K562 (cell line): Measurements from ENCODE around the gene CFAP97D2. TPM values are rescaled to one million over a fixed set of nuclear protein-coding genes. Genes with fewer than 3 reads are reported as not detected.

Experiments
- ATAC-seq: fragments of 200-7000 bp; cut with Tn5 transposase; 3 replicates; pipeline ENCODE4 v1.9.1; 2020; ENCODE audit warnings: moderate library complexity
- BruUV-seq: library from RNA; stranded (reverse); fragments of 400-500 nt; replicated peaks from 2 replicates; lab custom pipeline; 2021; lab: Mats Ljungman, UMichigan
- CTCF ChIA-PET: fragments of 300-600 bp; formaldehyde crosslinking; extraction: SDS; loops from one replicate; lab custom pipeline; 2021; ENCODE audit warnings: low intra/inter-chr PET ratio; lab: Yijun Ruan, JAX
- POLR2A ChIA-PET: fragments of 300-600, 350-650 bp; sonication (Branson Sonifier 250); formaldehyde crosslinking; extraction: SDS; loops from one replicate; lab custom pipeline; 2021; ENCODE audit warnings: antibody characterized with exemption, inconsistent platforms; lab: Yijun Ruan, JAX
- DNase-seq, 4 experiments: peaks; one replicate each; pipeline versions ENCODE4 v3.0.0 to v3.0.0-alpha.2; 2011 to 2018; ENCODE audit warnings: low spot score in 3 of 4, mixed read lengths in 3 of 4; ENCODE audit errors: extremely low read depth in 1 of 4
- FAIRE-seq: peaks from 2 replicates; lab custom pipeline; 2011; peaks lifted over from hg19 to GRCh38; lab: Jason Lieb, UNC
- H2AFZ ChIP-seq: 2 replicates; pipeline ENCODE4 v1.6.0; 2011; ENCODE audit warnings: low read depth, low read length, control low read depth, inconsistent platforms
- H3K27ac ChIP-seq: fragments of 200-600 bp; 3 replicates; pipeline ENCODE4 v1.8.0; 2011; ENCODE audit warnings: low read depth, mild to moderate bottlenecking, control low read depth, inconsistent platforms, low read length, moderate library complexity, mixed read lengths; ENCODE audit errors: extremely low read depth
- H3K27me3 ChIP-seq, 2 experiments: fragments of 300-600 bp in 1 of 2; 2 replicates in 1 of 2; 3 replicates in 1 of 2; pipeline versions ENCODE4 v1.6.0 to v1.8.0; 2011; ENCODE audit warnings: inconsistent platforms in 2 of 2, low read length in 2 of 2, mild to moderate bottlenecking in 1 of 2, mixed read lengths in 1 of 2, moderate library complexity in 1 of 2; ENCODE audit not compliant: control insufficient read depth in 2 of 2, insufficient read depth in 2 of 2
- H3K36me3 ChIP-seq: fragments of 300-600 bp; 3 replicates; pipeline ENCODE4 v1.8.0; 2011; ENCODE audit warnings: mild to moderate bottlenecking, low read length, inconsistent platforms; ENCODE audit not compliant: control insufficient read depth, insufficient read depth
- H3K4me1 ChIP-seq, 2 experiments: fragments of 200-600 bp in 1 of 2; replicated peaks in 1 of 2; 2 replicates in 1 of 2; 3 replicates in 1 of 2; pipeline versions ENCODE4 v1.5.1 to v1.8.0; 2011; ENCODE audit warnings: inconsistent platforms in 2 of 2, low read length in 2 of 2, mild to moderate bottlenecking in 1 of 2, mixed read lengths in 1 of 2, moderate library complexity in 1 of 2; ENCODE audit not compliant: control insufficient read depth in 2 of 2, insufficient read depth in 2 of 2
- H3K4me2 ChIP-seq: 2 replicates; pipeline ENCODE4 v1.6.1; 2011; ENCODE audit warnings: low read length, control low read depth, inconsistent platforms, mixed read lengths; ENCODE audit not compliant: insufficient read depth
- H3K4me3 ChIP-seq: fragments of 200-600 bp; sonication (generic), shearing (Covaris generic); 2 replicates; pipeline ENCODE4 v1.5.1; 2016; ENCODE audit warnings: control low read depth, inconsistent platforms
- H3K79me2 ChIP-seq: fragments of 200-600 bp; 3 replicates; pipeline ENCODE4 v1.8.0; 2011; ENCODE audit warnings: low read length, inconsistent platforms; ENCODE audit not compliant: control insufficient read depth, insufficient read depth
- H3K9ac ChIP-seq, 2 experiments: 2 replicates each; pipeline versions ENCODE4 v1.6.0 to v1.6.1; 2011; ENCODE audit warnings: low read depth in 2 of 2, low read length in 2 of 2, control low read depth in 1 of 2, inconsistent platforms in 1 of 2, mild to moderate bottlenecking in 1 of 2, mixed read lengths in 1 of 2; ENCODE audit not compliant: insufficient read depth in 1 of 2
- H3K9me1 ChIP-seq: one replicate; pipeline ENCODE4 v1.6.0; 2011; ENCODE audit warnings: inconsistent platforms, mild to moderate bottlenecking, low read length, moderate library complexity; ENCODE audit not compliant: control insufficient read depth, insufficient read depth
- H3K9me3 ChIP-seq: replicated peaks from 2 replicates; pipeline ENCODE4 v1.5.1; 2011; ENCODE audit warnings: low read depth, low read length, inconsistent platforms; ENCODE audit not compliant: control insufficient read depth, insufficient read depth
- H4K20me1 ChIP-seq: replicated peaks from 2 replicates; pipeline ENCODE4 v1.6.1; 2011; ENCODE audit warnings: low read length, inconsistent platforms, mixed read lengths; ENCODE audit not compliant: control insufficient read depth, insufficient read depth
- AFF4 ChIP-seq: sonication (generic); formaldehyde crosslinking; IDR thresholded peaks from 2 replicates; pipeline ENCODE4 v1.8.0; 2023; ENCODE audit warnings: mild to moderate bottlenecking, missing genetic modification reagents
- CGGBP1 ChIP-seq: fragments of 250-450 bp; sonication (Bioruptor Pico); IDR thresholded peaks from 2 replicates; pipeline ENCODE4 v1.9.0; 2021; ENCODE audit warnings: mild to moderate bottlenecking
- CTCF ChIP-seq, 3 experiments: IDR thresholded peaks in 2 of 3; conservative IDR thresholded peaks in 1 of 3; 2 replicates each; pipeline ENCODE4 v1.5.1; 2011 to 2012; ENCODE audit warnings: low read length in 3 of 3, mild to moderate bottlenecking in 3 of 3, control low read depth in 2 of 3, improper control_type of control experiment in 1 of 3, inconsistent platforms in 1 of 3, low read depth in 1 of 3, mixed read lengths in 1 of 3, moderate library complexity in 1 of 3; ENCODE audit not compliant: insufficient read depth in 2 of 3
- ELF2 ChIP-seq: fragments of 250-450 bp; sonication (Bioruptor Pico); IDR thresholded peaks from 2 replicates; pipeline ENCODE4 v1.5.0; 2021; ENCODE audit warnings: mild to moderate bottlenecking
- ESRRB ChIP-seq: fragments of 250-450 bp; sonication (Bioruptor Pico); IDR thresholded peaks from 2 replicates; pipeline ENCODE4 v1.5.0; 2020; ENCODE audit warnings: mild to moderate bottlenecking, moderate library complexity, borderline replicate concordance
- HES1 ChIP-seq: fragments of 450-650 bp; IDR thresholded peaks from 2 replicates; pipeline ENCODE4 v1.6.1; 2016; ENCODE audit warnings: low read depth, mild to moderate bottlenecking, moderate library complexity
- HMG20B ChIP-seq: fragments of 250-450 bp; sonication (Bioruptor Pico); IDR thresholded peaks from 2 replicates; pipeline ENCODE4 v1.5.0; 2021; ENCODE audit warnings: mild to moderate bottlenecking
- ILK ChIP-seq: fragments of 450-650 bp; IDR thresholded peaks from 2 replicates; pipeline ENCODE4 v1.6.1; 2016; ENCODE audit warnings: missing genetic modification characterization, low read depth, mild to moderate bottlenecking, missing compliant biosample characterization, moderate library complexity, borderline replicate concordance
- KDM1A ChIP-seq, 2 experiments: fragments of 450-650 bp; IDR thresholded peaks; 2 replicates each; pipeline ENCODE4 v1.6.1; 2016; ENCODE audit warnings: mild to moderate bottlenecking in 2 of 2
- KLF10 ChIP-seq: fragments of 250-450 bp; sonication (Bioruptor Pico); IDR thresholded peaks from 2 replicates; pipeline ENCODE4 v1.6.1; 2021; ENCODE audit warnings: matching md5 sums
- LCOR ChIP-seq: sonication (generic); formaldehyde crosslinking; IDR thresholded peaks from 2 replicates; pipeline ENCODE4 v1.8.0; 2022; ENCODE audit warnings: mild to moderate bottlenecking, missing genetic modification reagents
- MAZ ChIP-seq, 2 experiments: fragments of 450-650 bp in 1 of 2; sonication (generic) in 1 of 2; formaldehyde crosslinking; IDR thresholded peaks in 1 of 2; conservative IDR thresholded peaks in 1 of 2; 2 replicates each; pipeline versions ENCODE4 v1.4.0 to v1.5.0; 2020; ENCODE audit warnings: mild to moderate bottlenecking in 1 of 2, missing genetic modification reagents in 1 of 2
- NCOA4 ChIP-seq: fragments of 450-650 bp; IDR thresholded peaks from 2 replicates; pipeline ENCODE4 v1.6.1; 2018; ENCODE audit warnings: mild to moderate bottlenecking; ENCODE audit not compliant: partially characterized antibody
- SP2 ChIP-seq: IDR thresholded peaks from 2 replicates; pipeline ENCODE4 v1.6.1; 2011; ENCODE audit warnings: mild to moderate bottlenecking, low read depth, low read length, moderate library complexity; ENCODE audit not compliant: poor library complexity, severe bottlenecking; ENCODE audit errors: extremely low read depth
- TGIF2 ChIP-seq: sonication (generic); formaldehyde crosslinking; IDR thresholded peaks from 2 replicates; pipeline ENCODE4 v1.8.1; 2022; ENCODE audit warnings: mild to moderate bottlenecking, missing genetic modification reagents, moderate library complexity
- ZNF174 ChIP-seq: fragments of 250-450 bp; sonication (Bioruptor Pico); IDR thresholded peaks from 2 replicates; pipeline ENCODE4 v1.4.0; 2020; ENCODE audit warnings: mild to moderate bottlenecking
- WGBS: fragments of 100-300 bp; shearing (Covaris generic); methylation state at CpG from one replicate; pipeline ENCODE4 v1.1.6; 2016; ENCODE audit warnings: low coverage, mixed read lengths; ENCODE audit not compliant: insufficient coverage; ENCODE audit errors: missing lambda C conversion rate; 5-methylcytosine and 5-hydroxymethylcytosine counted together
- in situ Hi-C: fragments of 300-500 bp; cut with MboI; formaldehyde crosslinking; loops from 4 replicates; pipeline ENCODE4 v1.15.0; 2018; ENCODE audit warnings: inconsistent platforms, mixed read lengths
- intact Hi-C: fragments of 100-400 bp; cut with micrococcal nuclease; formaldehyde crosslinking; loops from 2 replicates; pipeline ENCODE4 v1.14.2; 2022
- polyA plus RNA-seq, 8 experiments: library from polyadenylated mRNA; depleted of rRNA in 4 of 8; stranded (reverse) in 5 of 8; unstranded in 3 of 8; fragments of >200 nt; fragmentation: Nextera tagmentation in 2 of 8; fragmentation: Illumina TruSeq in 1 of 8; extraction: Ambion mirVana in 2 of 8; extraction: Trizol in 1 of 8; gene quantifications; 2 replicates each; pipeline versions ENCODE4 v1.2.1 to v1.2.3, GENCODE V29; 2011 to 2014; ENCODE audit warnings: inconsistent platforms in 1 of 8, missing spikeins in 1 of 8
- total RNA-seq, 7 experiments: library from RNA; depleted of rRNA in 6 of 7; stranded (reverse); fragments of >200 nt in 6 of 7; fragmentation: Illumina TruSeq in 2 of 7; extraction: Trizol in 2 of 7; gene quantifications; 2 replicates each; pipeline versions ENCODE4 v1.2.1 to v1.2.3, GENCODE V29; 2011 to 2021; ENCODE audit warnings: low replicate concordance in 1 of 7

Gene CFAP97D2
- total and polyA plus RNA-seq, 9 of the 15 experiments (the other 6 are each of a cell fraction or from before 2014, with no cell fraction given), result not detected

GRCh38 chr13:114146629-114147028 lies 32.4 kb upstream of the CFAP97D2 start:
- H3K4me2 ChIP-seq, result no peak overlapping the region
- 7% methylated on average over 9 of the region's 10 CpGs for WGBS
- FAIRE-seq (no peak), ATAC-seq (peak; percentile 80), DNase-seq (peak in 2 of 4 experiments; percentile 26 to 35)
- no peaks in the 10 kb centered on the region for H3K9me3 ChIP-seq
- no peak overlapping the region for H3K27ac ChIP-seq
- in situ Hi-C loops (no loop called here), intact Hi-C loops (loop anchor here (5.0 kb wide), 1 partner anchor 76 kb away; no protein-coding TSS in a partner anchor)
- BruUV-seq, result no TSS peak
- H4K20me1 ChIP-seq, result no peaks in the 10 kb centered on the region
- H3K27me3 ChIP-seq, result no peaks in the 10 kb centered on the region
- no peak overlapping the region for H3K9ac ChIP-seq
- POLR2A ChIA-PET, result interaction anchor here (0.6 kb wide), 1 partner anchor 14 kb away, joined by 3 read pairs; no protein-coding TSS in a partner anchor
- no peaks in the 10 kb centered on the region for H3K36me3 ChIP-seq
- H3K9me1 ChIP-seq, result no peaks in the 10 kb centered on the region
- H3K79me2 ChIP-seq, result no peaks in the 10 kb centered on the region
- peaks cover 8 to 27% of the 10 kb centered on the region in 2 experiments; a peak in 3 of 5 replicates for H3K4me1 ChIP-seq
- no peak overlapping the region for H3K4me3 ChIP-seq
- CTCF ChIA-PET, result interaction anchor here (1.1 kb wide), 1 partner anchor 80 kb away, joined by 3 read pairs; no protein-coding TSS in a partner anchor
- no peak overlapping the region for H2AFZ ChIP-seq
- no peak for TF ChIP-seq HMG20B (CRISPR knock-in tag)
- TF ChIP-seq NCOA4, result no peak
- no peak for TF ChIP-seq AFF4
- no peak for TF ChIP-seq ESRRB (CRISPR knock-in tag)
- no peak for TF ChIP-seq KDM1A (IDR thresholded peaks at IDR 0.05)
- TF ChIP-seq HES1, result no peak
- TF ChIP-seq ELF2 (CRISPR knock-in tag), result no peak
- TF ChIP-seq CTCF (IDR thresholded peaks at IDR 0.05 in 2 of 3, conservative IDR thresholded peaks at IDR 0.05 in 1 of 3; ENCODE audit: insufficient read depth in 2 of 3, low read depth in 1 of 3, low read length in 3 of 3), result peak in 2 of 3 experiments; percentile 26 to 30; a peak in 2 of 6 replicates
- no peak for TF ChIP-seq LCOR (CRISPR knock-in tag)
- TF ChIP-seq KLF10, result no peak
- no peak for TF ChIP-seq CGGBP1 (CRISPR knock-in tag)
- TF ChIP-seq TGIF2 (CRISPR knock-in tag), result no peak
- TF ChIP-seq MAZ (CRISPR knock-in tag; conservative IDR thresholded peaks at IDR 0.05 in 1 of 2, IDR thresholded peaks at IDR 0.05 in 1 of 2), result no peak
- no peak for TF ChIP-seq ILK (tag)
- TF ChIP-seq SP2, result no peak
- no peak for TF ChIP-seq ZNF174 (CRISPR knock-in tag)
